Karpas-422 (cell line): ENCODE results near the gene ADAM20. TPM values are rescaled to one million over a fixed set of nuclear protein-coding genes. Genes with fewer than 3 reads are reported as not detected.
"Not testable (repeated sequence)": the region's sequence is repeated elsewhere in the genome, so short reads cannot be mapped to it uniquely, and the experiment has no call there.

Source experiments
- DNase-seq: peaks from one replicate; pipeline ENCODE4 v3.0.0-alpha.2; 2015
- H2AFZ ChIP-seq: fragments of 200-600 bp; sonication (generic); 2 replicates; pipeline ENCODE4 v1.6.1; 2014; ENCODE audit warnings: antibody characterized with exemption, low read length, mixed read lengths
- H3K27ac ChIP-seq: fragments of 200-600 bp; sonication (generic); 2 replicates; pipeline ENCODE4 v1.5.1; 2014; ENCODE audit warnings: mild to moderate bottlenecking, low read length, moderate library complexity
- H3K27me3 ChIP-seq: fragments of 200-600 bp; sonication (generic); 2 replicates; pipeline ENCODE4 v1.6.1; 2014; ENCODE audit warnings: low read length, mixed read lengths
- H3K36me3 ChIP-seq: fragments of 200-600 bp; sonication (generic); 2 replicates; pipeline ENCODE4 v1.6.1; 2014; ENCODE audit warnings: low read length, mixed read lengths; ENCODE audit not compliant: insufficient read depth
- H3K4me1 ChIP-seq: fragments of 200-600 bp; sonication (generic); 2 replicates; pipeline ENCODE4 v1.6.1; 2014; ENCODE audit warnings: mild to moderate bottlenecking, low read length, mixed read lengths
- H3K4me2 ChIP-seq: fragments of 200-600 bp; sonication (generic); 2 replicates; pipeline ENCODE4 v1.6.1; 2014; ENCODE audit warnings: low read length, low read depth, mild to moderate bottlenecking; ENCODE audit not compliant: poor library complexity, severe bottlenecking
- H3K4me3 ChIP-seq: fragments of 200-600 bp; sonication (generic); 2 replicates; pipeline ENCODE4 v1.5.1; 2014; ENCODE audit warnings: mild to moderate bottlenecking, antibody characterized with exemption, low read length, mixed read lengths
- H3K79me2 ChIP-seq: fragments of 200-600 bp; sonication (generic); 2 replicates; pipeline ENCODE4 v1.6.1; 2014; ENCODE audit warnings: mild to moderate bottlenecking, low read length, mixed read lengths
- H3K9ac ChIP-seq: fragments of 200-600 bp; sonication (generic); 2 replicates; pipeline ENCODE4 v1.6.0; 2014; ENCODE audit warnings: low read length
- H3K9me2 ChIP-seq: fragments of 200-600 bp; sonication (generic), shearing (Covaris generic); replicated peaks from 2 replicates; pipeline ENCODE4 v1.6.0; 2014; ENCODE audit warnings: mild to moderate bottlenecking, low read length, moderate library complexity; ENCODE audit not compliant: insufficient read depth
- H3K9me3 ChIP-seq: fragments of 300-700, 200-600 bp; sonication (generic); 2 replicates; pipeline ENCODE4 v1.6.1; 2014; ENCODE audit warnings: low read length, mixed read lengths
- H4K20me1 ChIP-seq: fragments of 200-600 bp; sonication (generic); 2 replicates; pipeline ENCODE4 v1.6.1; 2014; ENCODE audit warnings: mild to moderate bottlenecking, antibody characterized with exemption, low read length, low read depth; ENCODE audit not compliant: insufficient read depth
- small RNA-seq: library from RNA; depleted of rRNA; stranded (forward); fragments of <200 nt; gene quantifications from one replicate; pipeline ENCODE3, GENCODE V24; 2014
- total RNA-seq: library from RNA; depleted of rRNA; stranded (reverse); fragments of >200 nt; shearing (Covaris generic); gene quantifications from 2 replicates; pipeline ENCODE4 v1.2.3, GENCODE V29; 2014; ENCODE audit warnings: low replicate concordance; rRNA removed

The ADAM20 gene
- total RNA-seq, 1 experiment from 2014 or later: 1.6 TPM

GRCh38 chr14:70498191-70498590 is 36.6 kb downstream of the ADAM20 start:
- no peak overlapping the region for H3K4me3 ChIP-seq
- no peaks in the 10 kb centered on the region for H3K9me2 ChIP-seq
- H3K27ac ChIP-seq: no peak overlapping the region
- no peaks in the 10 kb centered on the region for H3K79me2 ChIP-seq
- no peak overlapping the region for H3K9ac ChIP-seq
- H3K9me3 ChIP-seq: no peaks in the 10 kb centered on the region
- no peak overlapping the region for H3K4me2 ChIP-seq
- no peaks in the 10 kb centered on the region for H3K36me3 ChIP-seq
- no peaks in the 10 kb centered on the region for H3K4me1 ChIP-seq
- H4K20me1 ChIP-seq: no peaks in the 10 kb centered on the region
- no peak overlapping the region for H2AFZ ChIP-seq
- H3K27me3 ChIP-seq: no peaks in the 10 kb centered on the region; the same call in 1 of the 2 replicates
- no peak for DNase-seq

- Histone ChIP-seq H3K4me3 (no peak overlapping the region), H3K9me3 (peaks cover 22% of the 10 kb centered on the region), H3K9ac (no peak overlapping the region), H4K20me1 (no peaks in the 10 kb centered on the region), H2AFZ (no peak overlapping the region), H3K4me1 (no peaks in the 10 kb centered on the region), H3K4me2 (no peak overlapping the region), H3K27me3 (no peaks in the 10 kb centered on the region), H3K36me3 (no peaks in the 10 kb centered on the region), H3K9me2 (no peaks in the 10 kb centered on the region), H3K27ac (no peak overlapping the region), H3K79me2 (no peaks in the 10 kb centered on the region)
- DNase-seq: no peak
Measured at GRCh38 chr14:70489579-70490200, 45.1 kb downstream of the ADAM20 start.

- H3K4me1 ChIP-seq, H3K27ac ChIP-seq, H3K4me3 ChIP-seq, H3K9ac ChIP-seq, H4K20me1 ChIP-seq, H2AFZ ChIP-seq, H3K9me3 ChIP-seq, H3K79me2 ChIP-seq, H3K27me3 ChIP-seq, DNase-seq, H3K4me2 ChIP-seq, H3K9me2 ChIP-seq, H3K36me3 ChIP-seq: not testable (repeated sequence)
Measured at GRCh38 chr14:70477356-70478105, 57.3 kb downstream of the ADAM20 start.

GRCh38 chr14:70475459-70475858 is 59.3 kb downstream of the ADAM20 start:
- H4K20me1 ChIP-seq, H3K9me3 ChIP-seq, H3K79me2 ChIP-seq, H3K27me3 ChIP-seq, H3K9ac ChIP-seq, H3K4me2 ChIP-seq, H3K27ac ChIP-seq, H3K4me3 ChIP-seq, H3K9me2 ChIP-seq, DNase-seq, H3K4me1 ChIP-seq, H3K36me3 ChIP-seq, H2AFZ ChIP-seq: not testable (repeated sequence)

GRCh38 chr14:70473825-70474224 is 61.0 kb downstream of the ADAM20 start:
- no peaks in the 10 kb centered on the region for H3K27me3 ChIP-seq
- no peaks in the 10 kb centered on the region for H3K4me1 ChIP-seq
- H3K4me3 ChIP-seq: no peak overlapping the region
- no peak overlapping the region for H3K4me2 ChIP-seq
- H3K27ac ChIP-seq: no peak overlapping the region
- no peaks in the 10 kb centered on the region for H3K79me2 ChIP-seq
- no peak for DNase-seq
- no peaks in the 10 kb centered on the region for H3K9me3 ChIP-seq
- no peaks in the 10 kb centered on the region for H4K20me1 ChIP-seq
- H3K36me3 ChIP-seq: no peaks in the 10 kb centered on the region
- H3K9ac ChIP-seq: no peak overlapping the region
- no peak overlapping the region for H2AFZ ChIP-seq
- no peaks in the 10 kb centered on the region for H3K9me2 ChIP-seq

Small RNA genes lying within 50 kb of the gene (small RNA-seq; reads per million reads assigned to genes)
- gene RNU6-659P: not detected

Other genes starting within 250 kb of the ADAM20 start
- gene COX16, start 175.3 kb downstream of the ADAM20 start, total RNA-seq: 35.0 and 65.7 TPM in 2 replicates
- 5.7 and 7.7 TPM in 2 replicates for gene SYNJ2BP, start 117.9 kb downstream of the ADAM20 start, total RNA-seq
- 0.56 TPM in 1 of 2 replicates, not detected in the other for gene ADAM21, start 82.8 kb downstream of the ADAM20 start, total RNA-seq
- 43.2 and 49.9 TPM in 2 replicates for gene MED6, start 65.7 kb upstream of the ADAM20 start, total RNA-seq
- 6.1 and 7.9 TPM in 2 replicates for gene TTC9, start 106.9 kb upstream of the ADAM20 start, total RNA-seq